DND-41 (cell line): ENCODE measurements around the gene ZMIZ1.

Source experiments
- ATAC-seq: fragments of 200-7000 bp; cut with Tn5 transposase; 3 replicates; pipeline ENCODE4 v1.9.1; 2021; ENCODE audit warnings: low read depth; ENCODE audit not compliant: insufficient read depth
- DNase-seq: peaks from one replicate; pipeline ENCODE4 v3.0.0-alpha.2; 2020
- H2AFZ ChIP-seq: 2 replicates; pipeline ENCODE4 v1.6.0; 2012; ENCODE audit warnings: low read depth, low read length
- H3K27ac ChIP-seq: 2 replicates; pipeline ENCODE4 v1.5.1; 2012; ENCODE audit warnings: low read length, inconsistent platforms
- H3K27me3 ChIP-seq: fragments of 200-600 bp; sonication (generic); 2 replicates; pipeline ENCODE4 v1.6.0; 2012; ENCODE audit warnings: low read length, mild to moderate bottlenecking, inconsistent platforms; ENCODE audit not compliant: insufficient read depth, poor library complexity
- H3K36me3 ChIP-seq: 2 replicates; pipeline ENCODE4 v1.5.1; 2012; ENCODE audit warnings: low read length, inconsistent platforms; ENCODE audit not compliant: insufficient read depth
- H3K4me1 ChIP-seq: 2 replicates; pipeline ENCODE4 v1.5.1; 2012; ENCODE audit warnings: mild to moderate bottlenecking, low read length; ENCODE audit not compliant: insufficient read depth
- H3K4me2 ChIP-seq: 2 replicates; pipeline ENCODE4 v1.6.0; 2012; ENCODE audit warnings: mild to moderate bottlenecking, moderate library complexity, low read length, inconsistent platforms; ENCODE audit not compliant: insufficient read depth
- H3K4me3 ChIP-seq, 2 experiments: fragments of 200-600 bp in 1 of 2; shearing (Covaris generic) in 1 of 2; 2 replicates each; pipeline ENCODE4 v1.5.1; 2012 to 2016; ENCODE audit warnings: inconsistent platforms in 2 of 2, low read length in 2 of 2, mild to moderate bottlenecking in 2 of 2, low read depth in 1 of 2, moderate library complexity in 1 of 2
- H3K79me2 ChIP-seq: 2 replicates; pipeline ENCODE4 v1.6.0; 2012; ENCODE audit warnings: low read length, inconsistent platforms; ENCODE audit not compliant: insufficient read depth
- H3K9ac ChIP-seq: 2 replicates; pipeline ENCODE4 v1.6.0; 2012; ENCODE audit warnings: low read depth, mild to moderate bottlenecking, inconsistent platforms, low read length, moderate library complexity
- H3K9me3 ChIP-seq: 2 replicates; pipeline ENCODE4 v1.5.1; 2012; ENCODE audit warnings: low read length, moderate library complexity, mild to moderate bottlenecking, inconsistent platforms; ENCODE audit not compliant: insufficient read depth, severe bottlenecking
- H4K20me1 ChIP-seq: 2 replicates; pipeline ENCODE4 v1.6.0; 2012; ENCODE audit warnings: low read length; ENCODE audit not compliant: insufficient read depth
- EZH2 ChIP-seq: IDR thresholded peaks from 3 replicates; pipeline ENCODE4 v1.6.1; 2012; ENCODE audit warnings: borderline replicate concordance, low read depth, mild to moderate bottlenecking, moderate library complexity, low read length, inconsistent platforms; ENCODE audit not compliant: severe bottlenecking
- TF ChIP-seq, protein P1 (sequence below): IDR thresholded peaks from 2 replicates; pipeline ENCODE4 v1.5.1; 2012; ENCODE audit warnings: borderline replicate concordance, low read length, moderate library complexity, mild to moderate bottlenecking; ENCODE audit not compliant: poor library complexity, severe bottlenecking; ENCODE audit errors: extremely low read depth

The ZMIZ1 gene

DNA sequence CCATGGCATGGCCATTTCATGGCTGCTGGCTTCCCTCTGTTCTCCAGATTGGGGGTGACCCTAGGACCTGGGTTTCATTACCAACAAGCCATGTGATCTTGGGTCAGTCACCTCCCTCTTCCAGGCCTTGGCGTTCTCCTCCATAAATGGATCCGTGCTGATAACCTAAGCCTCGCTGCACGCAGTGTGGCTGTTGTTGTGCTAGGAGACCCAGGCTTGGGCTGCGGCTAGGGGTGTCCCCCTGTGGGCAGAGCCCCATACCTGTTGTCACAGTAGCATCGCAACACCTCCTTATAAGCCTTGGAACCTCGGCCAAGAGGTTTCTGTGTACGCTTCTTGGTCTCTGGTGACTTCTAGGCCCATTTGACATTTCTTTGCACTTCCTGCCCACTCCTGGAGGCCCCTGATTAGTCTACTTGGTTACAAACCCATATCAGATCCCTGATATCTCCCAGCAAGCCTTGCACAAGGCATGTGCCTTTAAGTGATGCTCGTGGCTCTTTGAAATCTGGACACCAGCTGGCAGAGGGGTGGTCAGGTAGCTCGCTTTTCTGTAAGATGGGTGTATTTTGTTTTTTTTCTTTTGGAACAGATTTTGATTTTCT, 23.6 kb downstream of the ZMIZ1 start:
- Histone ChIP-seq H3K4me3 (no peak overlapping the region), H3K9ac (no peak overlapping the region), H3K27ac (no peak overlapping the region), H3K36me3 (peaks cover 4% of the 10 kb centered on the region; the same call in 1 of the 2 replicates), H3K4me2 (no peak overlapping the region), H2AFZ (no peak overlapping the region), H4K20me1 (peaks cover 90% of the 10 kb centered on the region), H3K27me3 (no peaks in the 10 kb centered on the region), H3K4me1 (no peaks in the 10 kb centered on the region; the same call in 1 of the 2 replicates), H3K79me2 (peaks cover 96% of the 10 kb centered on the region), H3K9me3 (no peaks in the 10 kb centered on the region)
- TF ChIP-seq, protein P1, sequence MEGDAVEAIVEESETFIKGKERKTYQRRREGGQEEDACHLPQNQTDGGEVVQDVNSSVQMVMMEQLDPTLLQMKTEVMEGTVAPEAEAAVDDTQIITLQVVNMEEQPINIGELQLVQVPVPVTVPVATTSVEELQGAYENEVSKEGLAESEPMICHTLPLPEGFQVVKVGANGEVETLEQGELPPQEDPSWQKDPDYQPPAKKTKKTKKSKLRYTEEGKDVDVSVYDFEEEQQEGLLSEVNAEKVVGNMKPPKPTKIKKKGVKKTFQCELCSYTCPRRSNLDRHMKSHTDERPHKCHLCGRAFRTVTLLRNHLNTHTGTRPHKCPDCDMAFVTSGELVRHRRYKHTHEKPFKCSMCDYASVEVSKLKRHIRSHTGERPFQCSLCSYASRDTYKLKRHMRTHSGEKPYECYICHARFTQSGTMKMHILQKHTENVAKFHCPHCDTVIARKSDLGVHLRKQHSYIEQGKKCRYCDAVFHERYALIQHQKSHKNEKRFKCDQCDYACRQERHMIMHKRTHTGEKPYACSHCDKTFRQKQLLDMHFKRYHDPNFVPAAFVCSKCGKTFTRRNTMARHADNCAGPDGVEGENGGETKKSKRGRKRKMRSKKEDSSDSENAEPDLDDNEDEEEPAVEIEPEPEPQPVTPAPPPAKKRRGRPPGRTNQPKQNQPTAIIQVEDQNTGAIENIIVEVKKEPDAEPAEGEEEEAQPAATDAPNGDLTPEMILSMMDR = no peak
- TF ChIP-seq EZH2 = no peak
- ATAC-seq (no peak), DNase-seq (no peak)

- no peak overlapping the region for H2AFZ ChIP-seq
- no peak overlapping the region for H3K27ac ChIP-seq
- H3K4me2 ChIP-seq = no peak overlapping the region
- ATAC-seq (peak; percentile 60; the same call in 2 of the 3 replicates), DNase-seq (peak; percentile 14)
- H3K4me1 ChIP-seq = no peaks in the 10 kb centered on the region
- TF ChIP-seq, protein P1 = no peak
- TF ChIP-seq EZH2 = no peak
- H3K27me3 ChIP-seq = no peaks in the 10 kb centered on the region
- no peaks in the 10 kb centered on the region for H3K9me3 ChIP-seq
- H3K4me3 ChIP-seq = no peak overlapping the region
- H3K9ac ChIP-seq = no peak overlapping the region
- peaks cover 90% of the 10 kb centered on the region for H4K20me1 ChIP-seq
- 0 out of 2 replicates have a peak, but pooled peaks cover 4% of the 10 kb centered on the region for H3K36me3 ChIP-seq
- peaks cover 96% of the 10 kb centered on the region for H3K79me2 ChIP-seq
These were observed 25.1 kb downstream of the ZMIZ1 start for GRCh38 chr10:79093658-79094411.

GRCh38 chr10:79094412-79095175, 25.8 kb downstream of the ZMIZ1 start:
- Histone ChIP-seq H2AFZ (no peak overlapping the region), H3K27ac (no peak overlapping the region), H3K36me3 (0 out of 2 replicates have a peak, but pooled peaks cover 4% of the 10 kb centered on the region), H4K20me1 (peaks cover 91% of the 10 kb centered on the region), H3K4me2 (no peak overlapping the region), H3K4me1 (peaks cover 2% of the 10 kb centered on the region; the same call in 1 of the 2 replicates), H3K9me3 (no peaks in the 10 kb centered on the region), H3K4me3 (no peak overlapping the region), H3K27me3 (no peaks in the 10 kb centered on the region), H3K79me2 (peaks cover 97% of the 10 kb centered on the region), H3K9ac (no peak overlapping the region)
- DNase-seq (no peak), ATAC-seq (no peak)
- TF ChIP-seq, protein P1 = no peak
- TF ChIP-seq EZH2 = no peak
